ENCODE results near the gene RHOD.

GRCh38 chr11:67022961-67023956 is 33.4 kb upstream of the RHOD start, which contains the start of gene SYT12:
- TF ChIP-seq CTCF (IDR thresholded peaks at IDR 0.05): no peak
- no peak for TF ChIP-seq POLR2A (IDR thresholded peaks at IDR 0.05)
- TF ChIP-seq POLR2AphosphoS5 (IDR thresholded peaks at IDR 0.05): no peak
- no peak for TF ChIP-seq EP300 (IDR thresholded peaks at IDR 0.05)
